NCI-H1436 treated with DMSO at 0.1 percent for 48 hours (cell line): ENCODE results near the gene HIVEP3.

ENCODE experiments used
- DNase-seq: peaks from one replicate; lab custom pipeline; 2025; lab: John Stamatoyannopoulos, UW

HIVEP3 gene

GRCh38 chr1:41848216-41848952 is 70.3 kb downstream of the HIVEP3 start:
- no peak for DNase-seq

DNA sequence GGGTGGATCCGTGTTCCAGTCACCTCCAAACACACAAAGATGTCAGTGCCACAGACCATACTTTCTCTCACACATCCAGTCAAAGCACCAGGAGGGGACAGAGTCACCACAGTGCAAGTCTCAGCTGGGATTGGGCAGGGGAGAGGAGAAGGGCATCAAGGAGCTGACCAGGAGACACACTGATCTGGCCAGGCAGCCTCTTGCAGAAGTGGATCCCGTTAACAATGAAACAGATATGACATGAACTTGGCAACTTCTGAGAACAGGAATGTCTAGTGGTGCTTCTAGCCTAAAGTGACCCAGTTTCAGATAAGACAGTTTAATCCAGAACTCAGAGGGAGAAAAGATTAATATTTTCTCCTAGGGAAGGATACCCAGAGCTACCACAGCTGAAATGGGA is 71.0 kb downstream of the HIVEP3 start:
- DNase-seq, result no peak

DNA sequence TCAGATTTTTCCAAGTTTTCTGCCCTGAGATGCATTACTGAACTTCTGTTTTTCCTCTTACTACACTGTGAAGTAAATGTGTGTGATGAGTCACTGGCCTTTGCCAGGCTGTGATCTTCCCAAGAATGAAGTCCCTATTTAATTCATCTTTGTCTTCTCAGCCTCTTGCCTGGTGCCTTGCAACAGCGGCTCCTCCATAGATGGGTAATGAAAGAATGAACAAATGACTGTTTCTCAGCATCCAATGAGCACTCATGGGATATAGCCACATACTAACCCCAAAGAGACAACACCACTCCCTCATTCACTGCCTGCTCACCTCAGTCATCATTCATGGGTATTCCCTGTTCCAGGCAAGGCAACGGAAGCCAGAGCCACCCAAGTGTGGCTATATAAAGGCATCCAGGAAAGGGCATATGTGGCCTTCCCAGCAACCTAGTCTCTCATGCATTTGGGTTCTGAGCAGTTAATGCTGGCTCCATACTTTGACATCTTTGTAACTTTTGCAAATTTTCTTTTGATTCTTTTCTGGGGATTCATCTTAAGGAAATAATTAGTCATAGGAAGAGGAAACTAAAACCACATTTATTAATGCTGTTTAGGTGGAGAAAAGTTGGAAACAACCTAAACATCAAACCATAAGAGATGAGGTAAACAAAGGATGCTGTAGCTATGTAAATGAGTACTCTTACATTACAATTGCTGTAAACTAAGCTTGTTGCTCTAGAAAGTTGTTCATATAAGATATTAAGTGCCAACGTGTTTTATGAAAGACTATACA is 71.9 kb downstream of the HIVEP3 start:
- no peak for DNase-seq

- no peak for DNase-seq
Observed at GRCh38 chr1:41844781-41845272, 73.9 kb downstream of the HIVEP3 start.

DNA sequence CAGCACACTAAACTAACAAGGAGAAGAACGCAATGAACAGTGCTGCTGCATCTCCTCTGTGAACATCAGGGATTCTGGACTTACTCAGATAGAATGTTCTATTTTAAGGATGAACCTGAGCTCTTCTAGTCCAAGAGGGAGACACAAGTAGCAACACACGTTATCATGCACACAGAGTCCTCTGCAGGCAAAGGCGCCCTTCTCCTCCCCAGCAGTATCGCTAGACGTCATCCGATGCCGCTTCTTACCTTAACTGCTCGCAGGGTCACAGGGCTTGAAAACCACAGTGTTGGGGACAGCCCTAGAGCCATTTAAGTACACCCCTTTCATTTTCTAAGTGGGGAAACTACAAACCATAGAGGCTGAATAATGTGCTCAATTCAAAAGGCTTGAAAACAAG is 74.5 kb downstream of the HIVEP3 start:
- DNase-seq, result no peak

DNA sequence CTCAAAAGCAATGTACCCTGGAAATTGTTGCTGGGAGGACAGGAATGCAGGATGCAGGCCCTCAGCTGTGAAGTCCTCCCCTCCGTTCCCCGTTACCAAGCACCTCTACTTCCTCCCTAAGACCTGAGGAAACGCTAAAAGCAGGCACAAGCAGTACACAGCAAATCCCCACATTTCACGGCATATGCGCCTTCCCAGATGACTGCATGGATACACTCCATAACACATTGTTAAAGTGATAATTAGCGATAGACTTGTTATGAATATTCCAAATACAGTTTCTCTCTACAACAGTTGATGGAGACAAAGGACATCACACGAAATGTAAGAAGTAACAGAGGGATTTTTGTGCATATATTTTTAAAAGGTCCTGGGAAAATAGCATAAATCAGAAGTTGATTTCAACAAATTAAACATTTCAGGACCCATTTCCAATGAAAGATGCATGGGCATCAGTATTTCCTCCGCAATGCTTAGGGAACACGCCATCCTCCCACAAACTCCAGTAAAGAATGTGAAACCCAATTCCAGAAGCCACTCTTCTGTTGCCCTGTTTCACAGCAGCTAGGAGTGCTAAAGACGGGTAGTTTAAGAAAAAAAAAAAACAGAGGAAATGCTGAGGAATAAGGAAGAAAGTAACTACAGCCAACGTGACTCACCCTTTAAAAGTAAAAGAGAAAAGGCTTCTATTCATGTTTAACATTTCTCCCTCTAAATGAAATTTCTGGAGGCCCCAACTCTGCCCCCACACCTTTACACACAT is 75.5 kb downstream of the HIVEP3 start:
- no peak for DNase-seq

DNA sequence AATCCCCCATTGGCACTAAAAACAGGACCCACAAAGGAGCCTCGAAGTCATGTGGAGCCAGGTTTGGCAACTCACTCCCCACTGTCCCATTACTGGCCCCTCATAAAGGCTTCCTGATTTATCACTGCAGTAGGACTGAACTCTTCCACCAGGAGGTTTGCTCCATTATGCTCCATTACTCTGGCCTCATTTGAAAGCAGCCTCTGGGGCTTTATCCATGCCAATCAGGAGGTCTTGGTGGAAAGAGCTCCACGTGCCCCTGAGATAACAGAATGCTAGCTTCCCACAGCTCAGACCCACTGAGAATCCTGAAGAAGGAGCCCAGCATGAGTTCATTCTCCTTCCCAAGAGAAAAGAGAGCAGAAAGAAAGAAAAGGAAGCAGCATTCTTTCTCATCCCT is 76.4 kb downstream of the HIVEP3 start:
- no peak for DNase-seq

GRCh38 chr1:41840592-41841246 is 78.0 kb downstream of the HIVEP3 start:
- no peak for DNase-seq

DNA sequence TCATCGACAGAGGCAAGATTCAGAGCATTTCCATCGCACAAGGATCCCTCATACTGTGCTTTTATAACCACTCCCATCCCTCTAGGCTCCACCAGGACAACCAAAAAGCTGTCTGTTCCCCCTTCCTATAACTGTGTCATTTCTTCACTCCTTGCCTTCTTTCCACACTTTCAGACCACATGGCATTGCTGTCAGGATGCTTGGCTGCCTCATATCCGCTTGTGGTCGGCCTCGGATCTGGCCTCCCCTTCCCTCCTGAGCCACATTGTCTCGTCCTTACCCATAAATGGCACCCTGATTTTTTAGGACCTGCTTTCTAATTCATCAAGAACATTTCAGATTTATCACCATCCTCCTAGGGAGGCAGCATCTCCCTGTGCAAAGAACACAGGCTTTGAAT is 80.5 kb downstream of the HIVEP3 start:
- DNase-seq, result no peak

DNA sequence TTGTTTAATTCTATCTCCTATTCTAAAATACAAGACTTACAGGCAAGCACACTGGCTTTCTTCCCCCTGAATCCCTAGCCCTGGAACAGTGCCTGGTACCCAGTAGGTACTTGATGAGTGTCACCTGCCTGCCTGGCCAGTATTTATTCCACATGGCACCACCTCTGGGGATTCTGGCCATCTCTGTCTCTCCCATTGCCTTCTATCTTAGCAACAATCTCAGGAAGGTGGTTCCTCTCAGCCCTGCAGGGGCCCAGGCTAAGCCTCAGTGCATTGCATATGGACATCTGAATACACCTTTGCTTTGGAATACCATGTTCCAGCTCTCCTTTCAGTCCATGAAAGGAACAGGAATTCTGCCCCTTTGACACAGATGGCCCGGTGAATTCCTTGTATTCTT is 81.0 kb downstream of the HIVEP3 start:
- DNase-seq, result no peak

- no peak for DNase-seq
Observed at GRCh38 chr1:41835485-41835884, 83.2 kb downstream of the HIVEP3 start.

GRCh38 chr1:41833519-41834000 is 85.2 kb downstream of the HIVEP3 start:
- no peak for DNase-seq

DNA sequence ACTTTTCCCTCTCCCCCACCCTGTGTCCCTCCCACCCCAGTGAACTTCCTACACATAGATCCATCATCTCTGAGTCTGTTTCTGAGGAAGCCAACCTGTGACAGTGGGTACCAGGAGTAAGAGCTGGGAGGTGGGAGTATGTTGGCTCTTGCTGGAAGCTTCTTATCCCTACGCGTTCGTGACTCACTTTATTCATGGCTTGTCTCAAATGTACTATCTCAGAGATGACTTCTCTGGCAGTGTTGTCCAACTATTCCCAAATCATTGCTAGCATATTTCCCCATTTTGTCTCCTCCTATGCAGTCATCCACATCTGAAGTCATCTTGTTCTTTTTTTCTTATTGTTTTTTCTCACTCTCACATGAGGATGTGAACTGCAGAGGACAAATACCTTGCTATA is 88.0 kb downstream of the HIVEP3 start:
- no peak for DNase-seq

- DNase-seq, result no peak
Observed at GRCh38 chr1:41827991-41828570, 90.6 kb downstream of the HIVEP3 start.

DNA sequence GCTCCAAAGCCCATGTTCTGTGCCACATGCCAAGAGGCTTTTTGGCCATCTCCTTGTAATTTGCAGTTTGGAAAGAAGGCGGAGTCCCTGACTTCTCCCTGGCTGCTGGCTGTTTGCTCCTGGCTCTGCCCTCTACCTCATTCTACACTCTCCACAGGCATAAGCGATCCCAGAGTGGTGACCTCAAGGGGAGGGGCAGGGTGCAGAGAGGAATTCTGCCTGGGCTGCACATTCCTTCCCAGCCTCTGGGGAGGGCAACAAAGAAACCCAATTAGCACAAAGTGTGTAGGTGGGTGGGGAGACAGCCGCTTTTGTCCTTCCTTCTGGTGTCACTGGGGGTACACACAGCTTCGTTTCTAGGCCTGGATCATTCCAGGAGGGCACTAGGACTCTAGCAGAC is 95.3 kb downstream of the HIVEP3 start:
- DNase-seq, result no peak

GRCh38 chr1:41822866-41823265 is 95.9 kb downstream of the HIVEP3 start:
- no peak for DNase-seq

GRCh38 chr1:41819843-41820242 is 98.9 kb downstream of the HIVEP3 start:
- DNase-seq, result no peak

- no peak for DNase-seq
Observed at GRCh38 chr1:41819069-41819468, 99.7 kb downstream of the HIVEP3 start.

- DNase-seq, result no peak
Observed at GRCh38 chr1:41816061-41816460, 102.7 kb downstream of the HIVEP3 start.

DNA sequence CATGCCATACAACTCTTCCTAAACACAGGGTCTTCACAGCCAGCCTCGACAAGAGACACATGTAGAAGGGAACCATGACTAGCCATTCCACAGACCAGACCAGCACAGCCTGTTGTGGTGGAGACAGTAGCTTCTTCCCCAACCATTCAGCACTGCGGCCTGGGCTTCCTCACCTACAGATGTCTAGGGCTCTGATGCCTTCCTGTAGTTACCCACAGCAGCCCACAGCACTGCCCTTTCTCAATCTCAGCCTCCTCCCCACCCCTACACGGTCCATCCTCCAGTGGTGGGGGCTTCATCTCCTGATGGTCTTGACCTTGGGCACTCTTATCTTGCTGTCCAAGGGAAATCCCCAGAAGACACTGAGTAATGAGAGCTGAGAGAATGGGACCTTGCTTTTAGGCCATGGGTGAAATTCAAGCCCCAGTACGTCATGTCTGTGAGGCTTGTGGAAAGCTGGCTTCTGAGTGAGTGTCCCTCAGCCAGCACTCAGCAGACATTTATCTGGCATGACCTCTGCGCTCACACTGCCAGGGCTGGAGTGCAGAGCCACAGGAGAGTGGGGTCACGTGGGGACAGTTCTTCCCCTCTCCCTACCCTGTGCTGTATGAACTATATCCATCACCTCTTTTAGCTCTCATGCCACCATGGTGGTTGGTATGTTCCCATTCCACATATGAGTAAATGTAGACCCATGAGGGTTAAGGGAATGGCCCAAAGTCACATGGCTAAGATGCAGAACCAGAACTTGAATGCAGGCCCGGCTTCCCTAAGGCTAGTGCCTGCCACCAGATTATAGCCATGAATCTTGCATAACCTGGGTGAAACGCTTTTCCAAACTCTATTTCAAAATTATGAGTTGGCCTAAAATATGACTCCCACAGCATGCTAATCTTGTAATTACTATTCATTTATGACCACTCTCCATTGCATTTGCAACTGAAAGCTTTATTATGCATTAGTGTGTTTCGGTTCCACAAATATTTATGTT is 104.7 kb downstream of the HIVEP3 start:
- no peak for DNase-seq
